Suprapubic skin (tissue), 4 donors: ENCODE measurements around the gene KCTD13. TPM values are rescaled to one million over a fixed set of nuclear protein-coding genes. Genes with fewer than 3 reads are reported as not detected.
A peak's percentile ranks its signal among the peaks of the same experiment; 100 is the strongest.

ENCODE experiments used
- DNase-seq, 2 donors: peaks; one replicate each; pipeline ENCODE4 v3.0.0-alpha.2; 2019; ENCODE audit warnings: low spot score in 2 of 2
- H3K27ac ChIP-seq: fragments of 200-600 bp; sonication (generic); one replicate; pipeline ENCODE4 v1.5.1; 2019
- H3K27me3 ChIP-seq: fragments of 200-600 bp; sonication (generic); one replicate; pipeline ENCODE4 v1.5.1; 2019
- H3K36me3 ChIP-seq: fragments of 200-600 bp; sonication (generic); one replicate; pipeline ENCODE4 v1.5.1; 2019
- H3K4me1 ChIP-seq: fragments of 200-600 bp; sonication (generic); one replicate; pipeline ENCODE4 v1.5.1; 2019
- H3K4me3 ChIP-seq: fragments of 200-600 bp; sonication (generic); one replicate; pipeline ENCODE4 v1.5.1; 2019; ENCODE audit warnings: mild to moderate bottlenecking
- H3K9me3 ChIP-seq: fragments of 200-600 bp; sonication (generic); one replicate; pipeline ENCODE4 v1.5.1; 2019
- CTCF ChIP-seq, 2 donors: fragments of 200-600 bp in 1 of 2; fragments of 450-650 bp in 1 of 2; sonication (generic) in 1 of 2; IDR thresholded peaks; one replicate each; pipeline ENCODE4 v1.5.1; 2016 to 2019; ENCODE audit warnings: antibody characterized with exemption in 2 of 2, mild to moderate bottlenecking in 1 of 2, moderate library complexity in 1 of 2
- EP300 ChIP-seq: sonication (generic); formaldehyde crosslinking; IDR thresholded peaks from one replicate; pipeline ENCODE4 v1.6.1; 2017; ENCODE audit warnings: antibody characterized with exemption
- POLR2A ChIP-seq, 2 donors: fragments of 450-650 bp; IDR thresholded peaks; one replicate each; pipeline ENCODE4 v1.6.1; 2017; ENCODE audit warnings: antibody characterized with exemption in 2 of 2, mild to moderate bottlenecking in 2 of 2, moderate library complexity in 2 of 2
- POLR2AphosphoS5 ChIP-seq, 3 donors: sonication (generic); formaldehyde crosslinking; IDR thresholded peaks; one replicate each; pipeline ENCODE4 v1.6.1; 2017; ENCODE audit warnings: antibody characterized with exemption in 3 of 3
- WGBS: methylation state at CpG from one replicate; pipeline ENCODE4 v1.1.5; 2018; 5-methylcytosine and 5-hydroxymethylcytosine counted together
- total RNA-seq, 4 donors: library from RNA; depleted of rRNA; stranded (reverse); fragments of >200 nt; gene quantifications; one replicate each; pipeline ENCODE4 v1.1.0, GENCODE V29; 2016

KCTD13 gene
- total RNA-seq, 4 donors from 2014 or later = 20.3 to 43.9 (median 32.0) TPM

GRCh38 chr16:29898804-29899515 is 27.1 kb downstream of the KCTD13 start:
- no peak for TF ChIP-seq CTCF (IDR thresholded peaks at IDR 0.05)
- TF ChIP-seq POLR2AphosphoS5 (IDR thresholded peaks at IDR 0.05) = no peak
- TF ChIP-seq POLR2A (IDR thresholded peaks at IDR 0.05) = no peak
- no peak for TF ChIP-seq EP300
- WGBS = 3% methylated on average over 25 of the region's 25 CpGs
- peaks cover 25% of the 10 kb centered on the region for H3K27me3 ChIP-seq
- no peak for DNase-seq
- H3K9me3 ChIP-seq = no peaks in the 10 kb centered on the region
- no peaks in the 10 kb centered on the region for H3K36me3 ChIP-seq
- H3K27ac ChIP-seq = no peak overlapping the region
- H3K4me3 ChIP-seq = peak overlapping the region; percentile 65
- H3K4me1 ChIP-seq = peaks cover 19% of the 10 kb centered on the region

- no peak for DNase-seq
- H3K27me3 ChIP-seq = peaks cover 25% of the 10 kb centered on the region
- H3K36me3 ChIP-seq = no peaks in the 10 kb centered on the region
- no peaks in the 10 kb centered on the region for H3K9me3 ChIP-seq
- no peak overlapping the region for H3K27ac ChIP-seq
- H3K4me1 ChIP-seq = peaks cover 19% of the 10 kb centered on the region
- 17% methylated on average over 9 of the region's 9 CpGs for WGBS
- H3K4me3 ChIP-seq = no peak overlapping the region
- TF ChIP-seq POLR2A (IDR thresholded peaks at IDR 0.05) (no peak), CTCF (IDR thresholded peaks at IDR 0.05) (no peak), EP300 (no peak), POLR2AphosphoS5 (IDR thresholded peaks at IDR 0.05) (no peak)
Observed at GRCh38 chr16:29898135-29898803, 27.8 kb downstream of the KCTD13 start.

GRCh38 chr16:29897333-29897732 is 28.7 kb downstream of the KCTD13 start:
- no peak overlapping the region for H3K4me3 ChIP-seq
- H3K27ac ChIP-seq = no peak overlapping the region
- TF ChIP-seq POLR2A (IDR thresholded peaks at IDR 0.05) (no peak), EP300 (no peak), CTCF (IDR thresholded peaks at IDR 0.05) (no peak), POLR2AphosphoS5 (IDR thresholded peaks at IDR 0.05) (no peak)
- peaks cover 25% of the 10 kb centered on the region for H3K27me3 ChIP-seq
- H3K4me1 ChIP-seq = peaks cover 19% of the 10 kb centered on the region
- DNase-seq = no peak
- no peaks in the 10 kb centered on the region for H3K9me3 ChIP-seq
- 46% methylated on average over 4 of the region's 4 CpGs for WGBS
- H3K36me3 ChIP-seq = no peaks in the 10 kb centered on the region

- TF ChIP-seq CTCF (IDR thresholded peaks at IDR 0.05) = no peak
- TF ChIP-seq POLR2A (IDR thresholded peaks at IDR 0.05) = no peak
- Histone ChIP-seq H3K27me3 (peaks cover 25% of the 10 kb centered on the region), H3K36me3 (no peaks in the 10 kb centered on the region), H3K4me3 (no peak overlapping the region), H3K4me1 (peaks cover 19% of the 10 kb centered on the region), H3K27ac (no peak overlapping the region), H3K9me3 (no peaks in the 10 kb centered on the region)
- DNase-seq = no peak
- 58% methylated on average over 2 of the region's 15 CpGs for WGBS
Observed at GRCh38 chr16:29896841-29897240, 29.2 kb downstream of the KCTD13 start.

GRCh38 chr16:29894352-29894751 is 31.7 kb downstream of the KCTD13 start:
- 65% methylated on average over 4 of the region's 4 CpGs for WGBS
- TF ChIP-seq EP300 = no peak
- no peak for TF ChIP-seq POLR2AphosphoS5 (IDR thresholded peaks at IDR 0.05)
- TF ChIP-seq POLR2A (IDR thresholded peaks at IDR 0.05) = no peak
- TF ChIP-seq CTCF (IDR thresholded peaks at IDR 0.05) = no peak
- Histone ChIP-seq H3K9me3 (no peaks in the 10 kb centered on the region), H3K4me3 (no peak overlapping the region), H3K36me3 (no peaks in the 10 kb centered on the region), H3K27me3 (peaks cover 25% of the 10 kb centered on the region), H3K4me1 (peaks cover 5% of the 10 kb centered on the region), H3K27ac (no peak overlapping the region)
- no peak for DNase-seq
